Myocyte (in vitro differentiated cells): ENCODE results near the gene PUM1. TPM values are rescaled to one million over a fixed set of nuclear protein-coding genes. Genes with fewer than 3 reads are reported as not detected.
A peak's percentile ranks its signal among the peaks of the same experiment; 100 is the strongest.
"Not testable (repeated sequence)": the region's sequence is repeated elsewhere in the genome, so short reads cannot be mapped to it uniquely, and the experiment has no call there.

Experiments used
- DNase-seq: peaks from one replicate; pipeline ENCODE4 v3.0.0-alpha.2; 2012; ENCODE audit warnings: low read depth
- total RNA-seq: library from RNA; depleted of rRNA; stranded (reverse); fragments of >200 nt; gene quantifications from 2 replicates; pipeline ENCODE4 v1.2.3, GENCODE V29; 2014

Gene PUM1
- total RNA-seq, 1 donor from 2014 or later = 70.1 TPM

GRCh38 chr1:31000301-31000700 lies 65.2 kb downstream of the PUM1 start:
- no peak for DNase-seq

GRCh38 chr1:30998887-30999286 lies 66.6 kb downstream of the PUM1 start:
- no peak for DNase-seq

GRCh38 chr1:30998171-30998570 lies 67.3 kb downstream of the PUM1 start:
- DNase-seq = no peak

GRCh38 chr1:30997463-30998057 lies 68.0 kb downstream of the PUM1 start:
- DNase-seq = no peak

- DNase-seq = peak; percentile 63
These were observed 69.4 kb downstream of the PUM1 start for GRCh38 chr1:30995990-30996612.

GRCh38 chr1:30991862-30992606 lies 73.5 kb downstream of the PUM1 start:
- peak; percentile 86 for DNase-seq

- no peak for DNase-seq
These were observed 74.9 kb downstream of the PUM1 start for GRCh38 chr1:30990591-30990990.

GRCh38 chr1:30988045-30988444 lies 77.5 kb downstream of the PUM1 start:
- no peak for DNase-seq

- no peak for DNase-seq
These were observed 78.8 kb downstream of the PUM1 start for GRCh38 chr1:30986755-30987154.

- no peak for DNase-seq
These were observed 80.5 kb downstream of the PUM1 start for GRCh38 chr1:30984991-30985503.

- no peak for DNase-seq
These were observed 81.2 kb downstream of the PUM1 start for GRCh38 chr1:30984165-30984889.

GRCh38 chr1:30982937-30983336 lies 82.6 kb downstream of the PUM1 start:
- no peak for DNase-seq

- DNase-seq = no peak
These were observed 83.1 kb downstream of the PUM1 start for GRCh38 chr1:30982431-30982830.

- peak; percentile 86 for DNase-seq
These were observed 84.3 kb downstream of the PUM1 start for GRCh38 chr1:30981172-30981571.

- DNase-seq = no peak
These were observed 88.0 kb downstream of the PUM1 start for GRCh38 chr1:30977511-30977910.

GRCh38 chr1:30977105-30977504 lies 88.4 kb downstream of the PUM1 start:
- no peak for DNase-seq

GRCh38 chr1:30976143-30976542 lies 89.4 kb downstream of the PUM1 start:
- DNase-seq = peak; percentile 39

- DNase-seq = no peak
These were observed 90.3 kb downstream of the PUM1 start for GRCh38 chr1:30975217-30975616.

GRCh38 chr1:30974536-30974935 lies 91.0 kb downstream of the PUM1 start:
- DNase-seq = no peak

- not testable (repeated sequence) for DNase-seq
These were observed 93.2 kb downstream of the PUM1 start for GRCh38 chr1:30972349-30972748.

GRCh38 chr1:30971496-30971895 lies 94.0 kb downstream of the PUM1 start:
- DNase-seq = no peak

GRCh38 chr1:30969903-30970302 lies 95.6 kb downstream of the PUM1 start:
- no peak for DNase-seq
